GM19238 (cell line): ENCODE results near the gene ATP6V1C2.

ENCODE experiments used
- DNase-seq: peaks from one replicate; pipeline ENCODE4 v3.0.0; 2011; ENCODE audit warnings: low spot score; ENCODE audit not compliant: insufficient read length

The ATP6V1C2 gene

GRCh38 chr2:10833021-10833420 is 111.6 kb downstream of the ATP6V1C2 start:
- no peak for DNase-seq

- DNase-seq = no peak
These were observed 112.7 kb downstream of the ATP6V1C2 start for GRCh38 chr2:10834068-10834655.
